GM19328 (cell line): ENCODE data around the gene MRPL12.

Experiments
- ATAC-seq: cut with Tn5 transposase; IDR thresholded peaks from one replicate; pipeline ENCODE4 v1.9.1; 2021; ENCODE audit warnings: mild to moderate bottlenecking, moderate library complexity; ENCODE audit not compliant: unreplicated experiment

The MRPL12 gene

GRCh38 chr17:81700353-81701287 lies 2.5 kb upstream of the MRPL12 start:
- ATAC-seq = no peak

- ATAC-seq = no peak
Observed at GRCh38 chr17:81701288-81702071, 1.7 kb upstream of the MRPL12 start.

- no peak for ATAC-seq
Observed at GRCh38 chr17:81703747-81704654, 834 bp downstream of the MRPL12 start.

- ATAC-seq = no peak
Observed at GRCh38 chr17:81705518-81706231, 2.5 kb downstream of the MRPL12 start.

- ATAC-seq = no peak
Observed at GRCh38 chr17:81706232-81706611, 3.1 kb downstream of the MRPL12 start.

- ATAC-seq = no peak
Observed at GRCh38 chr17:81706757-81707624, 3.8 kb downstream of the MRPL12 start.

GRCh38 chr17:81707725-81708646 lies 4.8 kb downstream of the MRPL12 start:
- ATAC-seq = no peak

- no peak for ATAC-seq
Observed at GRCh38 chr17:81708739-81709185, 5.6 kb downstream of the MRPL12 start.

GRCh38 chr17:81710514-81711308 lies 7.5 kb downstream of the MRPL12 start:
- ATAC-seq = no peak

- ATAC-seq = peak; percentile 51
Observed at GRCh38 chr17:81711814-81712467, 8.8 kb downstream of the MRPL12 start, which contains the start of gene SLC25A10. Gene SLC25A10, plus strand, starts transcription at chr17:81712284. Its CDS starts 143 bp downstream, at chr17:81712427.

- ATAC-seq = no peak
Observed at GRCh38 chr17:81712468-81713003, 9.4 kb downstream of the MRPL12 start.

- no peak for ATAC-seq
Observed at GRCh38 chr17:81713004-81713555, 9.9 kb downstream of the MRPL12 start.

- no peak for ATAC-seq
Observed at GRCh38 chr17:81713556-81714411, 10.6 kb downstream of the MRPL12 start.

GRCh38 chr17:81714412-81715106 lies 11.4 kb downstream of the MRPL12 start:
- no peak for ATAC-seq
